HEK293 (cell line): Measurements from ENCODE around the gene PNCK.

Source experiments
- CTCF ChIA-PET: fragments of 350-600 bp; formaldehyde crosslinking; extraction: SDS; loops from one replicate; lab custom pipeline; 2021; ENCODE audit warnings: antibody characterized with exemption; lab: Yijun Ruan, JAX
- POLR2A ChIA-PET: fragments of 300-600 bp; formaldehyde crosslinking; extraction: SDS; loops from one replicate; lab custom pipeline; 2020; ENCODE audit warnings: antibody characterized with exemption, inconsistent platforms; lab: Yijun Ruan, JAX
- H3K27ac ChIP-seq: fragments of 200-500 bp; sonication (Bioruptor generic); 2 replicates; pipeline ENCODE4 v1.5.1; 2014; ENCODE audit warnings: low read depth, low read length, control low read depth, inconsistent platforms; ENCODE audit errors: extremely low read depth
- H3K36me3 ChIP-seq, 2 experiments: fragments of 200-500 bp in 1 of 2; sonication (Bioruptor generic) in 1 of 2; 1 replicate in 1 of 2; 2 replicates in 1 of 2; pipeline ENCODE4 v1.5.1; 2014 to 2017; ENCODE audit warnings: inconsistent platforms in 2 of 2, low read length in 2 of 2; ENCODE audit not compliant: control insufficient read depth in 2 of 2, insufficient read depth in 1 of 2
- H3K4me1 ChIP-seq: fragments of 200-500 bp; sonication (Bioruptor generic); 2 replicates; pipeline ENCODE4 v1.5.1; 2014; ENCODE audit warnings: mild to moderate bottlenecking, low read length, inconsistent platforms; ENCODE audit not compliant: control insufficient read depth, insufficient read depth
- H3K4me3 ChIP-seq: 2 replicates; pipeline ENCODE4 v1.5.1; 2011; ENCODE audit warnings: low read depth, mild to moderate bottlenecking, control low read depth, low read length, moderate library complexity
- H3K9me3 ChIP-seq: fragments of 200-500 bp; sonication (Bioruptor generic); 2 replicates; pipeline ENCODE4 v1.5.1; 2014; ENCODE audit warnings: low read depth, low read length, inconsistent platforms; ENCODE audit not compliant: control insufficient read depth, insufficient read depth
- EGR2 ChIP-seq: fragments of 450-650 bp; formaldehyde crosslinking; IDR thresholded peaks from 2 replicates; pipeline ENCODE4 v1.5.1; 2016; ENCODE audit warnings: low read depth, missing biosample characterization, missing genetic modification characterization
- FEZF1 ChIP-seq: fragments of 450-650 bp; formaldehyde crosslinking; IDR thresholded peaks from 2 replicates; pipeline ENCODE4 v1.5.1; 2016; ENCODE audit warnings: missing biosample characterization, missing genetic modification characterization
- GLI2 ChIP-seq: fragments of 450-650 bp; formaldehyde crosslinking; IDR thresholded peaks from 2 replicates; pipeline ENCODE4; 2017; ENCODE audit warnings: missing biosample characterization, missing genetic modification characterization, low read depth, borderline replicate concordance
- PRDM6 ChIP-seq: fragments of 450-650 bp; formaldehyde crosslinking; IDR thresholded peaks from 2 replicates; pipeline ENCODE4 v1.5.1; 2017; ENCODE audit warnings: missing biosample characterization, missing genetic modification characterization
- REPIN1 ChIP-seq: fragments of 450-650 bp; formaldehyde crosslinking; IDR thresholded peaks from 2 replicates; pipeline ENCODE4 v1.5.1; 2017; ENCODE audit warnings: missing biosample characterization, missing genetic modification characterization, low read depth
- REST ChIP-seq: fragments of 450-650 bp; formaldehyde crosslinking; IDR thresholded peaks from 2 replicates; pipeline ENCODE4 v1.5.1; 2016; ENCODE audit warnings: missing biosample characterization, missing genetic modification characterization
- YY1 ChIP-seq: fragments of 450-650 bp; formaldehyde crosslinking; IDR thresholded peaks from 2 replicates; pipeline ENCODE4 v1.5.1; 2018; ENCODE audit warnings: missing biosample characterization, missing genetic modification characterization
- ZBTB48 ChIP-seq: fragments of 450-650 bp; formaldehyde crosslinking; IDR thresholded peaks from 2 replicates; pipeline ENCODE4 v1.5.1; 2016; ENCODE audit warnings: missing biosample characterization, missing genetic modification characterization
- ZFP37 ChIP-seq: fragments of 450-650 bp; formaldehyde crosslinking; IDR thresholded peaks from 2 replicates; pipeline ENCODE4 v1.5.1; 2016; ENCODE audit warnings: missing biosample characterization, missing genetic modification characterization
- ZIC2 ChIP-seq: fragments of 450-650 bp; formaldehyde crosslinking; IDR thresholded peaks from 2 replicates; pipeline ENCODE4 v1.5.1; 2016; ENCODE audit warnings: missing biosample characterization, missing genetic modification characterization
- ZNF10 ChIP-seq: fragments of 450-650 bp; formaldehyde crosslinking; IDR thresholded peaks from 2 replicates; pipeline ENCODE4 v1.5.1; 2017; ENCODE audit warnings: missing biosample characterization, missing genetic modification characterization
- ZNF132 ChIP-seq: fragments of 450-650 bp; formaldehyde crosslinking; IDR thresholded peaks from 2 replicates; pipeline ENCODE4 v1.5.1; 2017; ENCODE audit warnings: missing biosample characterization, missing genetic modification characterization, borderline replicate concordance
- ZNF2 ChIP-seq: fragments of 450-650 bp; formaldehyde crosslinking; IDR thresholded peaks from 2 replicates; pipeline ENCODE4 v1.5.1; 2016; ENCODE audit warnings: missing biosample characterization, missing genetic modification characterization
- ZNF202 ChIP-seq: fragments of 450-650 bp; formaldehyde crosslinking; IDR thresholded peaks from 2 replicates; pipeline ENCODE4 v1.5.1; 2016; ENCODE audit warnings: missing biosample characterization, missing genetic modification characterization, borderline replicate concordance
- ZNF214 ChIP-seq: fragments of 450-650 bp; formaldehyde crosslinking; IDR thresholded peaks from 2 replicates; pipeline ENCODE4 v1.5.1; 2017; ENCODE audit warnings: missing biosample characterization, mild to moderate bottlenecking, missing genetic modification characterization, borderline replicate concordance
- ZNF23 ChIP-seq: fragments of 450-650 bp; formaldehyde crosslinking; IDR thresholded peaks from 2 replicates; pipeline ENCODE4 v1.5.1; 2016; ENCODE audit warnings: missing biosample characterization, missing genetic modification characterization, borderline replicate concordance
- ZNF335 ChIP-seq: fragments of 450-650 bp; formaldehyde crosslinking; conservative IDR thresholded peaks from 2 replicates; pipeline ENCODE4 v1.5.1; 2016; ENCODE audit warnings: missing biosample characterization, missing genetic modification characterization
- ZNF341 ChIP-seq: fragments of 450-650 bp; formaldehyde crosslinking; IDR thresholded peaks from 2 replicates; pipeline ENCODE4; 2016; ENCODE audit warnings: low read depth, missing biosample characterization, missing genetic modification characterization
- ZNF416 ChIP-seq: fragments of 450-650 bp; formaldehyde crosslinking; IDR thresholded peaks from 2 replicates; pipeline ENCODE4 v1.5.1; 2016; ENCODE audit warnings: missing biosample characterization, missing genetic modification characterization
- ZNF433 ChIP-seq: fragments of 450-650 bp; formaldehyde crosslinking; IDR thresholded peaks from 2 replicates; pipeline ENCODE4 v1.5.1; 2016; ENCODE audit warnings: missing biosample characterization, missing genetic modification characterization, low read depth
- ZNF48 ChIP-seq: fragments of 450-650 bp; formaldehyde crosslinking; IDR thresholded peaks from 2 replicates; pipeline ENCODE4 v1.5.1; 2016; ENCODE audit warnings: missing biosample characterization, missing genetic modification characterization
- ZNF544 ChIP-seq: fragments of 450-650 bp; formaldehyde crosslinking; IDR thresholded peaks from 2 replicates; pipeline ENCODE4 v1.5.0; 2017; ENCODE audit warnings: missing biosample characterization, missing genetic modification characterization
- ZNF561 ChIP-seq: fragments of 450-650 bp; IDR thresholded peaks from 2 replicates; pipeline ENCODE4 v1.5.1; 2018; ENCODE audit warnings: missing biosample characterization, missing genetic modification characterization, borderline replicate concordance
- ZNF580 ChIP-seq: fragments of 450-650 bp; formaldehyde crosslinking; IDR thresholded peaks from 2 replicates; pipeline ENCODE4 v1.5.1; 2016; ENCODE audit warnings: missing biosample characterization, missing genetic modification characterization
- ZNF623 ChIP-seq: fragments of 450-650 bp; formaldehyde crosslinking; IDR thresholded peaks from 2 replicates; pipeline ENCODE4 v1.5.1; 2016; ENCODE audit warnings: missing biosample characterization, missing genetic modification characterization
- ZNF670 ChIP-seq: fragments of 450-650 bp; formaldehyde crosslinking; IDR thresholded peaks from 2 replicates; pipeline ENCODE4 v1.5.1; 2016; ENCODE audit warnings: missing biosample characterization, missing genetic modification characterization, low read depth
- ZNF692 ChIP-seq: fragments of 450-650 bp; formaldehyde crosslinking; IDR thresholded peaks from 2 replicates; pipeline ENCODE4 v1.5.1; 2016; ENCODE audit warnings: missing biosample characterization, missing genetic modification characterization
- ZNF747 ChIP-seq: fragments of 450-650 bp; formaldehyde crosslinking; IDR thresholded peaks from 2 replicates; pipeline ENCODE4 v1.5.1; 2016; ENCODE audit warnings: missing biosample characterization, missing genetic modification characterization
- ZNF830 ChIP-seq: fragments of 450-650 bp; IDR thresholded peaks from 2 replicates; pipeline ENCODE4 v1.5.0; 2018; ENCODE audit warnings: missing biosample characterization, missing genetic modification characterization, low read depth, mild to moderate bottlenecking, moderate library complexity
- ZNF837 ChIP-seq: fragments of 450-650 bp; formaldehyde crosslinking; IDR thresholded peaks from 2 replicates; pipeline ENCODE4 v1.5.1; 2016; ENCODE audit warnings: missing biosample characterization, missing genetic modification characterization
- ZSCAN4 ChIP-seq: fragments of 450-650 bp; formaldehyde crosslinking; IDR thresholded peaks from 2 replicates; pipeline ENCODE4 v1.5.1; 2017; ENCODE audit warnings: missing biosample characterization, missing genetic modification characterization

The PNCK gene

GRCh38 chrX:153667956-153668396 is 5.6 kb downstream of the PNCK start:
- no peak overlapping the region for H3K4me3 ChIP-seq
- H3K4me1 ChIP-seq = no peaks in the 10 kb centered on the region
- no peaks in the 10 kb centered on the region for H3K36me3 ChIP-seq
- no peaks in the 10 kb centered on the region for H3K9me3 ChIP-seq
- POLR2A ChIA-PET = interaction anchor here (1.1 to 1.8 kb wide), 2 partner anchors 40 to 70 kb away, joined by 4 to 5 read pairs; no protein-coding TSS in a partner anchor
- CTCF ChIA-PET = interaction anchor here (0.6 to 5.2 kb wide), 39 partner anchors 10 to 726 kb away, joined by 3 to 63 read pairs (median 6); partner anchors contain the start of genes ARHGAP4, DUSP9 and SLC6A8
- H3K27ac ChIP-seq = no peak overlapping the region
- no peak for TF ChIP-seq ZNF214
- no peak for TF ChIP-seq ZNF561 (tag by site-specific recombination)
- TF ChIP-seq ZNF670 (tag by site-specific recombination) = no peak
- TF ChIP-seq YY1 (tag by site-specific recombination) = 0 out of 2 replicates have a peak, but pooled peaks have one; percentile 39
- TF ChIP-seq ZNF2 (tag by site-specific recombination) = 0 out of 2 replicates have a peak, but pooled peaks have one; percentile 25
- TF ChIP-seq ZNF837 = no peak
- TF ChIP-seq ZNF433 (tag by site-specific recombination) = no peak
- no peak for TF ChIP-seq ZNF23
- TF ChIP-seq ZIC2 = no peak
- no peak for TF ChIP-seq ZFP37 (tag by site-specific recombination)
- TF ChIP-seq ZNF202 (tag by site-specific recombination) = no peak
- TF ChIP-seq ZNF692 (tag by site-specific recombination) = 0 out of 2 replicates have a peak, but pooled peaks have one; percentile 23
- no peak for TF ChIP-seq GLI2
- no peak for TF ChIP-seq ZNF580 (tag by site-specific recombination)
- peak; percentile 82 for TF ChIP-seq ZNF335
- peak; percentile 81 for TF ChIP-seq REST
- no peak for TF ChIP-seq ZNF747 (tag by site-specific recombination)
- TF ChIP-seq ZNF341 = peak; percentile 89
- peak; percentile 83 for TF ChIP-seq ZNF416 (tag by site-specific recombination)
- no peak for TF ChIP-seq REPIN1 (tag by site-specific recombination)
- no peak for TF ChIP-seq PRDM6 (tag by site-specific recombination)
- TF ChIP-seq ZSCAN4 (tag by site-specific recombination) = no peak
- TF ChIP-seq ZNF10 = no peak
- no peak for TF ChIP-seq FEZF1 (tag by site-specific recombination)
- no peak for TF ChIP-seq ZNF830
- TF ChIP-seq ZNF132 (tag by site-specific recombination) = no peak
- TF ChIP-seq EGR2 (tag by site-specific recombination) = no peak
- TF ChIP-seq ZBTB48 (tag by site-specific recombination) = 0 out of 2 replicates have a peak, but pooled peaks have one; percentile 32
- TF ChIP-seq ZNF48 (tag by site-specific recombination) = no peak
- TF ChIP-seq ZNF623 (tag by site-specific recombination) = no peak
- no peak for TF ChIP-seq ZNF544
